Activated T-helper 1 cell treated with anti-CD3 and anti-CD28 coated beads, Interleukin-2, amount 50 U/mL, for 16 hours (primary cell): ENCODE data around the gene KDELR3.

ENCODE experiments used
- DNase-seq, 2 donors: peaks; one replicate each; pipeline ENCODE4 v3.0.0-alpha.2; 2020; ENCODE audit warnings: low read depth in 1 of 2, low spot score in 1 of 2

KDELR3 gene

GRCh38 chr22:38437416-38437815 lies 30.5 kb upstream of the KDELR3 start:
- DNase-seq: no peak

- DNase-seq: no peak
Observed at GRCh38 chr22:38440747-38441350, 27.0 kb upstream of the KDELR3 start.

- no peak for DNase-seq
Observed at GRCh38 chr22:38441620-38442287, 26.1 kb upstream of the KDELR3 start.

GRCh38 chr22:38442967-38443627 lies 24.8 kb upstream of the KDELR3 start:
- no peak for DNase-seq

- no peak for DNase-seq
Observed at GRCh38 chr22:38443628-38444521, 24.0 kb upstream of the KDELR3 start.

GRCh38 chr22:38444783-38445182 lies 23.1 kb upstream of the KDELR3 start:
- DNase-seq: no peak

- no peak for DNase-seq
Observed at GRCh38 chr22:38446018-38446601, 21.8 kb upstream of the KDELR3 start.

- no peak for DNase-seq
Observed at GRCh38 chr22:38448945-38449745, 18.8 kb upstream of the KDELR3 start.

GRCh38 chr22:38449776-38450175 lies 18.1 kb upstream of the KDELR3 start:
- DNase-seq: no peak

- DNase-seq: no peak
Observed at GRCh38 chr22:38450234-38450797, 17.6 kb upstream of the KDELR3 start.

GRCh38 chr22:38451404-38451803 lies 16.5 kb upstream of the KDELR3 start:
- DNase-seq: no peak

- no peak for DNase-seq
Observed at GRCh38 chr22:38451864-38452263, 16.0 kb upstream of the KDELR3 start.

GRCh38 chr22:38452373-38453065 lies 15.4 kb upstream of the KDELR3 start:
- DNase-seq: no peak

GRCh38 chr22:38453066-38453672 lies 14.7 kb upstream of the KDELR3 start:
- no peak for DNase-seq

GRCh38 chr22:38453996-38454352 lies 13.9 kb upstream of the KDELR3 start:
- DNase-seq: no peak

GRCh38 chr22:38454353-38455075 lies 13.4 kb upstream of the KDELR3 start:
- no peak for DNase-seq

- DNase-seq: no peak
Observed at GRCh38 chr22:38455076-38455529, 12.8 kb upstream of the KDELR3 start, which contains the start of gene KCNJ4. KCNJ4 (minus strand) TSS chr22:38455199; CDS start chr22:38428132, 27,067 bp downstream.
